Endothelial cell of umbilical vein (primary cell): ENCODE measurements around the gene PEMT. TPM values are rescaled to one million over a fixed set of nuclear protein-coding genes. Genes with fewer than 3 reads are reported as not detected.

ENCODE experiments used
- BruUV-seq: library from RNA; stranded (reverse); fragments of 400-500 nt; replicated peaks from 2 replicates; lab custom pipeline; 2021; lab: Mats Ljungman, UMichigan
- CTCF ChIA-PET: fragments of 300-600, 350-600 bp; sonication (Branson Sonifier 250); formaldehyde crosslinking; loops from one replicate; lab custom pipeline; 2021; ENCODE audit warnings: antibody characterized with exemption, inconsistent platforms; lab: Charles Lee
- POLR2A ChIA-PET: fragments of 300-600, 350-600 bp; sonication (Branson Sonifier 250); formaldehyde crosslinking; loops from one replicate; lab custom pipeline; 2021; ENCODE audit warnings: antibody characterized with exemption, inconsistent platforms; lab: Charles Lee
- DNase-seq: peaks from one replicate; pipeline ENCODE4 v3.0.0-alpha.2; 2011; ENCODE audit warnings: low read depth, low spot score
- FAIRE-seq: peaks from 2 replicates; lab custom pipeline; 2011; peaks lifted over from hg19 to GRCh38; lab: Jason Lieb, UNC
- H2AFZ ChIP-seq: 2 replicates; pipeline ENCODE4 v1.6.0; 2012; ENCODE audit warnings: low read depth, low read length, control low read depth, inconsistent platforms
- H3K27ac ChIP-seq: 2 replicates; pipeline ENCODE4 v1.5.1; 2011; ENCODE audit warnings: low read depth, mild to moderate bottlenecking, control low read depth, low read length, moderate library complexity; ENCODE audit not compliant: insufficient read depth
- H3K27me3 ChIP-seq, 2 experiments: 2 replicates each; pipeline versions ENCODE4 v1.6.0 to v1.6.1; 2011; ENCODE audit warnings: low read length in 2 of 2, mixed read lengths in 1 of 2; ENCODE audit not compliant: control insufficient read depth in 2 of 2, insufficient read depth in 2 of 2
- H3K36me3 ChIP-seq, 2 experiments: 2 replicates in 1 of 2; 3 replicates in 1 of 2; pipeline ENCODE4 v1.5.1; 2011; ENCODE audit warnings: low read length in 2 of 2, mild to moderate bottlenecking in 1 of 2, moderate library complexity in 1 of 2; ENCODE audit not compliant: control insufficient read depth in 2 of 2, insufficient read depth in 2 of 2; ENCODE audit errors: extremely low read depth in 1 of 2
- H3K4me1 ChIP-seq: 3 replicates; pipeline ENCODE4 v1.5.1; 2011; ENCODE audit warnings: mild to moderate bottlenecking, low read length; ENCODE audit not compliant: control insufficient read depth, insufficient read depth; ENCODE audit errors: extremely low read depth
- H3K4me2 ChIP-seq: 2 replicates; pipeline ENCODE4 v1.6.1; 2011; ENCODE audit warnings: low read length, control low read depth, mixed read lengths; ENCODE audit not compliant: insufficient read depth
- H3K4me3 ChIP-seq, 3 experiments: fragments of 200-600 bp in 1 of 3; sonication (generic), shearing (Covaris generic) in 1 of 3; replicated peaks in 1 of 3; 2 replicates each; pipeline ENCODE4 v1.5.1; 2011 to 2016; ENCODE audit warnings: control low read depth in 3 of 3, low read length in 3 of 3, mild to moderate bottlenecking in 2 of 3, inconsistent platforms in 1 of 3, low read depth in 1 of 3, moderate library complexity in 1 of 3; ENCODE audit not compliant: insufficient read depth in 1 of 3
- H3K79me2 ChIP-seq: 2 replicates; pipeline ENCODE4 v1.6.0; 2012; ENCODE audit warnings: low read length, inconsistent platforms; ENCODE audit not compliant: control insufficient read depth, insufficient read depth
- H3K9ac ChIP-seq: replicated peaks from 2 replicates; pipeline ENCODE3; 2011; ENCODE audit warnings: low read length, control low read depth; ENCODE audit not compliant: insufficient read depth; ENCODE audit errors: extremely low read depth
- H3K9me1 ChIP-seq: replicated peaks from 3 replicates; pipeline ENCODE4 v1.6.0; 2011; ENCODE audit warnings: mild to moderate bottlenecking, low read length; ENCODE audit not compliant: control insufficient read depth, insufficient read depth; ENCODE audit errors: extremely low read depth
- H3K9me3 ChIP-seq: replicated peaks from 2 replicates; pipeline ENCODE4 v1.5.1; 2012; ENCODE audit warnings: low read length, inconsistent platforms; ENCODE audit not compliant: control insufficient read depth, insufficient read depth
- H4K20me1 ChIP-seq: replicated peaks from 2 replicates; pipeline ENCODE3; 2011; ENCODE audit warnings: mild to moderate bottlenecking, low read length; ENCODE audit not compliant: control insufficient read depth, insufficient read depth; ENCODE audit errors: extremely low read depth
- CTCF ChIP-seq, 2 donors: IDR thresholded peaks; 1 replicate in 1 of 2; 2 replicates in 1 of 2; pipeline ENCODE4 v1.5.1; 2011; ENCODE audit warnings: low read length in 2 of 2, mild to moderate bottlenecking in 2 of 2, moderate library complexity in 2 of 2, control low read depth in 1 of 2, inconsistent platforms in 1 of 2, low read depth in 1 of 2; ENCODE audit not compliant: insufficient read depth in 1 of 2; ENCODE audit errors: extremely low read depth in 1 of 2
- EZH2 ChIP-seq: IDR thresholded peaks from 2 replicates; pipeline ENCODE4 v1.6.1; 2012; ENCODE audit warnings: borderline replicate concordance, low read depth, mild to moderate bottlenecking, moderate library complexity, low read length, inconsistent platforms; ENCODE audit not compliant: severe bottlenecking
- FOS ChIP-seq: IDR thresholded peaks from 2 replicates; pipeline ENCODE4 v1.6.1; 2011; ENCODE audit warnings: mild to moderate bottlenecking, low read length, moderate library complexity, borderline replicate concordance; ENCODE audit not compliant: insufficient read depth
- GATA2 ChIP-seq: IDR thresholded peaks from 2 replicates; pipeline ENCODE4 v1.7.0; 2011; ENCODE audit warnings: low read depth, mild to moderate bottlenecking, moderate library complexity, mixed read lengths, low read length; ENCODE audit not compliant: insufficient read length, insufficient read depth
- JUN ChIP-seq: IDR thresholded peaks from 2 replicates; pipeline ENCODE4 v1.6.1; 2011; ENCODE audit warnings: borderline replicate concordance, low read depth; ENCODE audit not compliant: insufficient read length, insufficient read depth
- MAX ChIP-seq: IDR thresholded peaks from 2 replicates; pipeline ENCODE4 v1.6.1; 2011; ENCODE audit not compliant: insufficient read depth, insufficient read length
- MYC ChIP-seq: IDR thresholded peaks from one replicate; pipeline ENCODE4 v1.6.1; 2011; ENCODE audit warnings: mild to moderate bottlenecking, low read depth, low read length
- POLR2A ChIP-seq: IDR thresholded peaks from 2 replicates; pipeline ENCODE4 v1.6.1; 2012; ENCODE audit warnings: low read depth, mild to moderate bottlenecking, control low read depth, low read length
- POLR2AphosphoS5 ChIP-seq: IDR thresholded peaks from 2 replicates; pipeline ENCODE4 v1.6.1; 2012; ENCODE audit warnings: low read depth, mild to moderate bottlenecking, control low read depth, low read length, moderate library complexity; ENCODE audit not compliant: insufficient read depth
- dilution Hi-C: fragments of 300-500 bp; cut with MboI; formaldehyde crosslinking; loops from one replicate; pipeline ENCODE4 v1.15.0; 2019; ENCODE audit warnings: low sequenced_read_pairs; ENCODE audit not compliant: extremely low pct_ligation_motif_present
- intact Hi-C: fragments of 100-400 bp; cut with micrococcal nuclease; formaldehyde crosslinking; loops from one replicate; pipeline ENCODE4 v1.10.0; 2022
- polyA plus RNA-seq, 4 experiments: library from polyadenylated mRNA; depleted of rRNA in 3 of 4; stranded (reverse) in 3 of 4; unstranded in 1 of 4; fragments of >200 nt; gene quantifications; 2 replicates each; pipeline versions ENCODE4 v1.2.1 to v1.2.3, GENCODE V29; 2011 to 2012; ENCODE audit warnings: missing spikeins in 1 of 4
- total RNA-seq: library from RNA; stranded (reverse); gene quantifications from 2 replicates; pipeline ENCODE4 v1.2.3, GENCODE V29; 2021

Gene PEMT
- total and polyA plus RNA-seq, 2 donors (not counting 3 experiments of a cell fraction or from before 2014, with no cell fraction given): 35.1 to 58.4 TPM

GRCh38 chr17:17587614-17588337 is 3.7 kb downstream of the PEMT start:
- intact Hi-C loops (no loop called here), dilution Hi-C loops (no loop called here)
- no peak overlapping the region for H3K4me2 ChIP-seq
- no peak overlapping the region for H3K9ac ChIP-seq
- no peaks in the 10 kb centered on the region for H3K27me3 ChIP-seq
- BruUV-seq: no TSS peak
- POLR2A ChIA-PET: interaction anchor here (0.5 to 0.9 kb wide), 2 partner anchors 31 to 91 kb away, joined by 3 to 4 read pairs; no protein-coding TSS in a partner anchor
- FAIRE-seq (no peak), DNase-seq (no peak)
- H3K36me3 ChIP-seq: no peaks in the 10 kb centered on the region
- H3K27ac ChIP-seq: no peak overlapping the region
- no peaks in the 10 kb centered on the region for H3K9me1 ChIP-seq
- H3K9me3 ChIP-seq: no peaks in the 10 kb centered on the region
- H3K79me2 ChIP-seq: peaks cover 8% of the 10 kb centered on the region
- no peaks in the 10 kb centered on the region for H4K20me1 ChIP-seq
- TF ChIP-seq EZH2 (no peak), CTCF (IDR thresholded peaks at IDR 0.05; ENCODE audit: extremely low read depth in 1 of 2, insufficient read depth in 1 of 2, low read depth in 1 of 2, low read length in 2 of 2) (no peak), MAX (no peak), MYC (no peak), FOS (no peak), GATA2 (no peak), JUN (no peak), POLR2A (no peak), POLR2AphosphoS5 (no peak)
- H2AFZ ChIP-seq: no peak overlapping the region
- H3K4me1 ChIP-seq: peaks cover 7% of the 10 kb centered on the region
- H3K4me3 ChIP-seq: no peak overlapping the region
- CTCF ChIA-PET: interaction anchor here (0.6 to 2.0 kb wide), 3 partner anchors 20 to 54 kb away, joined by 3 to 6 read pairs (median 3); no protein-coding TSS in a partner anchor
